Measurements from ENCODE around the gene OR6Y1.

GRCh38 chr1:158577561-158577960, 23.4 kb upstream of the OR6Y1 start:
- no peak for TF ChIP-seq CTCF (conservative IDR thresholded peaks at IDR 0.05 in 1 of 2, IDR thresholded peaks at IDR 0.05 in 1 of 2; ENCODE audit: extremely low read depth in 1 of 2, insufficient read depth in 1 of 2, low read depth in 1 of 2, low read length in 2 of 2)
- no peak for TF ChIP-seq EZH2 (IDR thresholded peaks at IDR 0.05; ENCODE audit: borderline replicate concordance, low read length)
